GM11168 (cell line): Measurements from ENCODE around the gene SYNE2.

Source experiments
- in situ Hi-C: fragments of 300-500 bp; cut with MboI; formaldehyde crosslinking; loops from one replicate; pipeline ENCODE4 v1.12.0; 2022; ENCODE audit warnings: low sequenced_read_pairs; ENCODE audit not compliant: unreplicated experiment

Gene SYNE2

GRCh38 chr14:63909984-63910383 lies 57.2 kb downstream of the SYNE2 start:
- in situ Hi-C loops: no loop called here

- in situ Hi-C loops: no loop called here
Observed at GRCh38 chr14:63910583-63911363, 58.0 kb downstream of the SYNE2 start.

- in situ Hi-C loops: no loop called here
Observed at GRCh38 chr14:63911404-63911803, 58.6 kb downstream of the SYNE2 start.

GRCh38 chr14:63912286-63912685 lies 59.5 kb downstream of the SYNE2 start:
- in situ Hi-C loops: no loop called here

GRCh38 chr14:63918411-63918810 lies 65.6 kb downstream of the SYNE2 start:
- in situ Hi-C loops: no loop called here

GRCh38 chr14:63922696-63923421 lies 70.1 kb downstream of the SYNE2 start:
- in situ Hi-C loops: no loop called here

- in situ Hi-C loops: no loop called here
Observed at GRCh38 chr14:63923422-63923752, 70.6 kb downstream of the SYNE2 start.

- in situ Hi-C loops: no loop called here
Observed at GRCh38 chr14:63924375-63924774, 71.6 kb downstream of the SYNE2 start.

GRCh38 chr14:63926641-63927040 lies 73.8 kb downstream of the SYNE2 start:
- in situ Hi-C loops: no loop called here

GRCh38 chr14:63928744-63929174 lies 76.0 kb downstream of the SYNE2 start:
- in situ Hi-C loops: no loop called here

- in situ Hi-C loops: no loop called here
Observed at GRCh38 chr14:63933110-63933509, 80.3 kb downstream of the SYNE2 start.

GRCh38 chr14:63933711-63934110 lies 80.9 kb downstream of the SYNE2 start:
- in situ Hi-C loops: no loop called here

GRCh38 chr14:63938198-63939005 lies 85.6 kb downstream of the SYNE2 start:
- in situ Hi-C loops: no loop called here

GRCh38 chr14:63939006-63939270 lies 86.1 kb downstream of the SYNE2 start:
- in situ Hi-C loops: no loop called here

GRCh38 chr14:63940387-63940786 lies 87.6 kb downstream of the SYNE2 start:
- in situ Hi-C loops: no loop called here

GRCh38 chr14:63941023-63941422 lies 88.2 kb downstream of the SYNE2 start:
- in situ Hi-C loops: no loop called here

GRCh38 chr14:63949696-63950095 lies 96.9 kb downstream of the SYNE2 start:
- in situ Hi-C loops: no loop called here

- in situ Hi-C loops: no loop called here
Observed at GRCh38 chr14:63951021-63951420, 98.2 kb downstream of the SYNE2 start.

- in situ Hi-C loops: no loop called here
Observed at GRCh38 chr14:63951429-63951828, 98.6 kb downstream of the SYNE2 start.

- in situ Hi-C loops: no loop called here
Observed at GRCh38 chr14:63952053-63952932, 99.5 kb downstream of the SYNE2 start.
